Heart left ventricle (tissue), 13 donors: ENCODE measurements around the gene NUDT5.

Experiments
- POLR2A ChIP-seq, 2 donors: fragments of 450-650 bp; IDR thresholded peaks; one replicate each; pipeline ENCODE4 v1.6.1; 2017; ENCODE audit warnings: antibody characterized with exemption in 2 of 2, mild to moderate bottlenecking in 2 of 2, moderate library complexity in 2 of 2
- TF ChIP-seq, protein P1 (sequence below), 12 donors: fragments of 200-600 bp; sonication (generic) in 4 of 12; IDR thresholded peaks; one replicate each; pipeline versions ENCODE4 v1.5.0 to v1.8.0; 2018 to 2022; ENCODE audit warnings: antibody characterized with exemption in 12 of 12, mild to moderate bottlenecking in 5 of 12
- donor health status: ischemic (EF 13 %, LVEDD 7.1; RV severe dilation, severe dysfunction).
- donor health status: DM: no; HTN: yes; CAD: no.
- donor health status: DM: no; HTN: no; CAD: no.
- donor health status: ischemic (EF 25% LVEDD 6.9; RV normal size, moderate dysfunction).
- donor health status: ischemic (EF 25% LVEDD 5.7; RV mildly dilated, moderate dysfunction).
- donor health status: ischemic (EF 35%, LVEDD 5.7; RV mildly dilated, moderate dysfunction).
- donor health status: nonischemic (EF 11% LVEDD 7.7; RV severe dilation, severe dysfunction).
- donor health status: DM: yes; HTN: yes; CAD: no.
- donor health status: PGD.
- donor health status: ischemic (EF 29% LVEDD 5.4; RV normal size, mild dysfunction).
- donor health status: nonischemic (EF 23%, LVEDD 6.1; RV moderate dilation, normal function).

DNA sequence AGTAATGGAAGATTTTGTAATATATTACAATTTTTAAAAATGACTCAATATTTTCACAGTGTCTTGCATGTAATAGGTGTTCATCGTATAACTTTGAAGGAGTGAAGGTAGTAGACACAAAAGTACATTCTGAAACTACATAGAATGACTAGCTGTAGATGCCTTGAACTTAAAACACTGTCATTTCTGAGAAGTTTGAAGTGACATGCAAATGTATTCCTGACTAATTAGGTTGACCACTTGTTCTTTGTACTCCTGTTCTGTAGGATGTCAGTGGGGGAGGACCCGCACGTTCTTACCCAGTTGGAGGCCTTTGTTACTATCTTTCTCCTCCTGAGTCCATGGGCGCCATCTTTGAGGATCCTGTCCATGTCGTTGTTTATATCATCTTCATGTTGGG, 35.0 kb downstream of the NUDT5 start:
- TF ChIP-seq, protein P1, sequence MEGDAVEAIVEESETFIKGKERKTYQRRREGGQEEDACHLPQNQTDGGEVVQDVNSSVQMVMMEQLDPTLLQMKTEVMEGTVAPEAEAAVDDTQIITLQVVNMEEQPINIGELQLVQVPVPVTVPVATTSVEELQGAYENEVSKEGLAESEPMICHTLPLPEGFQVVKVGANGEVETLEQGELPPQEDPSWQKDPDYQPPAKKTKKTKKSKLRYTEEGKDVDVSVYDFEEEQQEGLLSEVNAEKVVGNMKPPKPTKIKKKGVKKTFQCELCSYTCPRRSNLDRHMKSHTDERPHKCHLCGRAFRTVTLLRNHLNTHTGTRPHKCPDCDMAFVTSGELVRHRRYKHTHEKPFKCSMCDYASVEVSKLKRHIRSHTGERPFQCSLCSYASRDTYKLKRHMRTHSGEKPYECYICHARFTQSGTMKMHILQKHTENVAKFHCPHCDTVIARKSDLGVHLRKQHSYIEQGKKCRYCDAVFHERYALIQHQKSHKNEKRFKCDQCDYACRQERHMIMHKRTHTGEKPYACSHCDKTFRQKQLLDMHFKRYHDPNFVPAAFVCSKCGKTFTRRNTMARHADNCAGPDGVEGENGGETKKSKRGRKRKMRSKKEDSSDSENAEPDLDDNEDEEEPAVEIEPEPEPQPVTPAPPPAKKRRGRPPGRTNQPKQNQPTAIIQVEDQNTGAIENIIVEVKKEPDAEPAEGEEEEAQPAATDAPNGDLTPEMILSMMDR (IDR thresholded peaks at IDR 0.05) = no peak
- no peak for TF ChIP-seq POLR2A (IDR thresholded peaks at IDR 0.05)
